ENCODE results near the gene C1D. TPM values are rescaled to one million over a fixed set of nuclear protein-coding genes. Genes with fewer than 3 reads are reported as not detected.

The C1D gene
- total and polyA plus RNA-seq, 2 of the 4 experiments (the other 2 are of a cell fraction) = 2.7 to 14.3 TPM

DNA sequence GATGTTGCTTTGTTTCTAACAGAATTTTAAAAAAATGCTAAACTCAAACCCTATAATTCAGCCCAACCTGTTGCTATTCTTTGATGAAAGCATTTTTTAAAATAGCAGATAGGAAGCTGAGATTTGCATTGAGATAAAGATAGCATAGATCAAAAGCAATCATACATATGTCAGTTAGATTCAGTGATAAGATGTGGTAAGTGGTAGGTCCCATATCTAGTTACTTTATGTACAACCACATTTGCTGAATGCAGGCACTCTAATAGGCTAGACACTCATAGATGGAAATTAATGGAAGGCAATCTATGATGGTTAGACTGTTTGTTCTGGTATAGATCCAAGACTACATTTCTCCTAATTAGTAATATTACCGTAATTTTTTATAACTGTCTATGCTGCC, 27.2 kb upstream of the C1D start:
- Histone ChIP-seq H3K56ac (ENCODE audit: extremely low read depth, insufficient read depth, low read length) (no peak overlapping the region), H2AK5ac (ENCODE audit: low read depth, low read length) (no peak overlapping the region), H2BK15ac (ENCODE audit: low read depth, low read length) (no peak overlapping the region), H4K20me1 (ENCODE audit: insufficient read depth, low read length) (no peaks in the 10 kb centered on the region), H3K4ac (ENCODE audit: low read depth, low read length) (no peak overlapping the region), H3K9me1 (ENCODE audit: insufficient read depth, low read length) (no peaks in the 10 kb centered on the region), H2BK20ac (ENCODE audit: low read depth, low read length) (no peak overlapping the region), H3K4me3 (ENCODE audit: insufficient read depth, low read depth, low read length) (no peak overlapping the region), H3K4me2 (ENCODE audit: low read depth, low read length) (no peak overlapping the region), H3K18ac (ENCODE audit: low read depth, low read length) (no peak overlapping the region), H3K27ac (ENCODE audit: insufficient read depth, low read length) (no peak overlapping the region), H3K27me3 (ENCODE audit: control insufficient read depth, insufficient read depth, low read length) (peaks cover 19% of the 10 kb centered on the region), H3K14ac (replicated peaks; ENCODE audit: low read depth, low read length) (no peak overlapping the region), H4K8ac (ENCODE audit: low read depth in 2 of 2, low read length in 2 of 2) (no peak overlapping the region), H3K9me3 (ENCODE audit: control insufficient read depth, insufficient read depth, low read length) (no peaks in the 10 kb centered on the region), H4K5ac (ENCODE audit: low read depth, low read length) (no peak overlapping the region), H3K4me1 (ENCODE audit: control insufficient read depth, insufficient read depth, low read length) (peaks cover 2% of the 10 kb centered on the region; the same call in 1 of the 2 replicates), H3K9ac (ENCODE audit: low read depth, low read length) (no peak overlapping the region), H4K91ac (ENCODE audit: insufficient read depth, low read depth, low read length) (no peak overlapping the region), H3K79me1 (ENCODE audit: low read depth in 1 of 2, low read length in 2 of 2) (no peaks in the 10 kb centered on the region), H3K23ac (ENCODE audit: low read depth, low read length) (no peak overlapping the region), H2AK9ac (replicated peaks; ENCODE audit: low read depth, low read length, poor library complexity) (no peak overlapping the region), H2BK120ac (ENCODE audit: low read depth, low read length) (no peak overlapping the region), H3K36me3 (ENCODE audit: control insufficient read depth, insufficient read depth, low read length) (no peaks in the 10 kb centered on the region), H2BK5ac (ENCODE audit: low read depth, low read length, poor library complexity, severe bottlenecking) (no peak overlapping the region), H2AFZ (replicated peaks; ENCODE audit: low read length, poor library complexity) (no peak overlapping the region)
- intact Hi-C loops (cut with micrococcal nuclease) = no loop called here
- ATAC-seq (ENCODE audit: low read depth) (no peak), DNase-seq (no peak)
- CTCF ChIA-PET = no interaction called here
- POLR2A ChIA-PET (ENCODE audit: unreplicated experiment) = no interaction called here
- TF ChIP-seq, protein P1, sequence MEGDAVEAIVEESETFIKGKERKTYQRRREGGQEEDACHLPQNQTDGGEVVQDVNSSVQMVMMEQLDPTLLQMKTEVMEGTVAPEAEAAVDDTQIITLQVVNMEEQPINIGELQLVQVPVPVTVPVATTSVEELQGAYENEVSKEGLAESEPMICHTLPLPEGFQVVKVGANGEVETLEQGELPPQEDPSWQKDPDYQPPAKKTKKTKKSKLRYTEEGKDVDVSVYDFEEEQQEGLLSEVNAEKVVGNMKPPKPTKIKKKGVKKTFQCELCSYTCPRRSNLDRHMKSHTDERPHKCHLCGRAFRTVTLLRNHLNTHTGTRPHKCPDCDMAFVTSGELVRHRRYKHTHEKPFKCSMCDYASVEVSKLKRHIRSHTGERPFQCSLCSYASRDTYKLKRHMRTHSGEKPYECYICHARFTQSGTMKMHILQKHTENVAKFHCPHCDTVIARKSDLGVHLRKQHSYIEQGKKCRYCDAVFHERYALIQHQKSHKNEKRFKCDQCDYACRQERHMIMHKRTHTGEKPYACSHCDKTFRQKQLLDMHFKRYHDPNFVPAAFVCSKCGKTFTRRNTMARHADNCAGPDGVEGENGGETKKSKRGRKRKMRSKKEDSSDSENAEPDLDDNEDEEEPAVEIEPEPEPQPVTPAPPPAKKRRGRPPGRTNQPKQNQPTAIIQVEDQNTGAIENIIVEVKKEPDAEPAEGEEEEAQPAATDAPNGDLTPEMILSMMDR (conservative IDR thresholded peaks at IDR 0.05; ENCODE audit: low read depth, low read length) = no peak
- TF ChIP-seq CHD1 (IDR thresholded peaks at IDR 0.05; ENCODE audit: low read depth, low read length) (no peak), RCOR1 (IDR thresholded peaks at IDR 0.05; ENCODE audit: insufficient replicate concordance, low read length) (no peak), MXI1 (IDR thresholded peaks at IDR 0.05; ENCODE audit: borderline replicate concordance, low read depth, low read length) (no peak), NFE2L2 (IDR thresholded peaks at IDR 0.05; ENCODE audit: low read depth, low read length) (no peak), SMC3 (IDR thresholded peaks at IDR 0.05; ENCODE audit: low read depth, low read length) (no peak), MAZ (IDR thresholded peaks at IDR 0.05; ENCODE audit: borderline replicate concordance, low read depth, low read length) (no peak), BHLHE40 (IDR thresholded peaks at IDR 0.05; ENCODE audit: low read depth, low read length) (no peak), RAD21 (IDR thresholded peaks at IDR 0.05; ENCODE audit: low read length) (no peak), MAFK (IDR thresholded peaks at IDR 0.05; ENCODE audit: low read depth, low read length) (no peak), CEBPB (IDR thresholded peaks at IDR 0.05; ENCODE audit: low read depth, low read length) (no peak)
- TF ChIP-seq, protein P2, sequence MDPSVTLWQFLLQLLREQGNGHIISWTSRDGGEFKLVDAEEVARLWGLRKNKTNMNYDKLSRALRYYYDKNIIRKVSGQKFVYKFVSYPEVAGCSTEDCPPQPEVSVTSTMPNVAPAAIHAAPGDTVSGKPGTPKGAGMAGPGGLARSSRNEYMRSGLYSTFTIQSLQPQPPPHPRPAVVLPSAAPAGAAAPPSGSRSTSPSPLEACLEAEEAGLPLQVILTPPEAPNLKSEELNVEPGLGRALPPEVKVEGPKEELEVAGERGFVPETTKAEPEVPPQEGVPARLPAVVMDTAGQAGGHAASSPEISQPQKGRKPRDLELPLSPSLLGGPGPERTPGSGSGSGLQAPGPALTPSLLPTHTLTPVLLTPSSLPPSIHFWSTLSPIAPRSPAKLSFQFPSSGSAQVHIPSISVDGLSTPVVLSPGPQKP (IDR thresholded peaks at IDR 0.05; ENCODE audit: borderline replicate concordance, low read depth, low read length) = no peak
- dilution Hi-C loops (cut with HindIII; ENCODE audit: low sequenced_read_pairs, unreplicated experiment) = no loop called here
- in situ Hi-C loops (cut with MboI; ENCODE audit: low sequenced_read_pairs) = no loop called here
- no CpG with 5 or more reads among the region's 1 CpG for WGBS, 2 experiments (ENCODE audit: extremely low coverage in 2 of 2, insufficient read length in 1 of 2)
- no TSS peak for BruUV-seq (replicated peaks)
